Erythroblast (primary cell): ENCODE data around the gene RHAG.

Experiments
- GATA1 ChIP-seq: IDR thresholded peaks from 2 replicates; pipeline ENCODE4 v1.6.1; 2011; ENCODE audit warnings: low read depth, mild to moderate bottlenecking, control low read depth, low read length, moderate library complexity
- POLR2A ChIP-seq: IDR thresholded peaks from 2 replicates; pipeline ENCODE4 v1.6.1; 2011; ENCODE audit warnings: mild to moderate bottlenecking, low read length

- TF ChIP-seq POLR2A (no peak), GATA1 (no peak)
These were observed 3.9 kb downstream of the RHAG start for GRCh38 chr6:49632727-49633126.
